Keratinocyte (primary cell): ENCODE results near the gene RELL2. TPM values are rescaled to one million over a fixed set of nuclear protein-coding genes. Genes with fewer than 3 reads are reported as not detected.
A peak's percentile ranks its signal among the peaks of the same experiment; 100 is the strongest.

Experiments
- DNase-seq: peaks from one replicate; pipeline ENCODE4 v3.0.0-alpha.2; 2011; ENCODE audit warnings: low read depth, missing footprints, low spot score
- FAIRE-seq: peaks from 2 replicates; lab custom pipeline; 2011; peaks lifted over from hg19 to GRCh38; lab: Jason Lieb, UNC
- H2AFZ ChIP-seq: 2 replicates; pipeline ENCODE4 v1.6.0; 2012; ENCODE audit warnings: low read length, control low read depth, inconsistent platforms; ENCODE audit not compliant: control insufficient read depth
- H3K27ac ChIP-seq: 2 replicates; pipeline ENCODE4 v1.5.1; 2011; ENCODE audit warnings: low read length; ENCODE audit not compliant: control insufficient read depth, insufficient read depth
- H3K27me3 ChIP-seq: 3 replicates; pipeline ENCODE4 v1.6.0; 2011; ENCODE audit warnings: low read length; ENCODE audit not compliant: control insufficient read depth, insufficient read depth; ENCODE audit errors: extremely low read depth
- H3K36me3 ChIP-seq, 2 experiments: 2 replicates in 1 of 2; 3 replicates in 1 of 2; pipeline ENCODE4 v1.5.1; 2011; ENCODE audit warnings: low read length in 2 of 2, mild to moderate bottlenecking in 1 of 2; ENCODE audit not compliant: control insufficient read depth in 2 of 2, insufficient read depth in 2 of 2; ENCODE audit errors: extremely low read depth in 1 of 2
- H3K4me1 ChIP-seq: 3 replicates; pipeline ENCODE4 v1.5.1; 2011; ENCODE audit warnings: low read length; ENCODE audit not compliant: control insufficient read depth, insufficient read depth; ENCODE audit errors: extremely low read depth
- H3K4me2 ChIP-seq: 3 replicates; pipeline ENCODE4 v1.6.0; 2011; ENCODE audit warnings: low read depth, low read length; ENCODE audit not compliant: control insufficient read depth, insufficient read depth; ENCODE audit errors: extremely low read depth
- H3K4me3 ChIP-seq, 3 experiments: fragments of 200-600 bp in 1 of 3; sonication (generic) in 1 of 3; 2 replicates in 2 of 3; 3 replicates in 1 of 3; pipeline ENCODE4 v1.5.1; 2011 to 2016; ENCODE audit warnings: low read length in 3 of 3, mild to moderate bottlenecking in 3 of 3, control low read depth in 2 of 3, inconsistent platforms in 1 of 3, low read depth in 1 of 3, mixed read lengths in 1 of 3, mixed run types in 1 of 3, moderate library complexity in 1 of 3; ENCODE audit not compliant: control insufficient read depth in 2 of 3, insufficient read depth in 2 of 3; ENCODE audit errors: extremely low read depth in 1 of 3
- H3K79me2 ChIP-seq: 2 replicates; pipeline ENCODE4 v1.6.0; 2012; ENCODE audit warnings: low read length; ENCODE audit not compliant: control insufficient read depth, insufficient read depth
- H3K9ac ChIP-seq: 3 replicates; pipeline ENCODE4 v1.6.0; 2011; ENCODE audit warnings: low read length; ENCODE audit not compliant: control insufficient read depth, insufficient read depth; ENCODE audit errors: extremely low read depth
- H3K9me1 ChIP-seq: 3 replicates; pipeline ENCODE4 v1.6.0; 2011; ENCODE audit warnings: low read length; ENCODE audit not compliant: control insufficient read depth, insufficient read depth; ENCODE audit errors: extremely low read depth
- H3K9me3 ChIP-seq: 2 replicates; pipeline ENCODE4 v1.5.1; 2012; ENCODE audit warnings: low read depth, low read length; ENCODE audit not compliant: control insufficient read depth
- H4K20me1 ChIP-seq: 3 replicates; pipeline ENCODE4 v1.6.0; 2011; ENCODE audit warnings: low read length; ENCODE audit not compliant: control insufficient read depth, insufficient read depth; ENCODE audit errors: extremely low read depth
- EZH2 ChIP-seq: IDR thresholded peaks from one replicate; pipeline ENCODE4 v1.6.1; 2012; ENCODE audit warnings: inconsistent platforms, mild to moderate bottlenecking, low read length, moderate library complexity
- dilution Hi-C: fragments of 300-500 bp; cut with MboI; formaldehyde crosslinking; loops from one replicate; pipeline ENCODE4 v1.7.0; 2020; ENCODE audit warnings: low sequenced_read_pairs; ENCODE audit not compliant: extremely low pct_ligation_motif_present
- polyA plus RNA-seq, 5 experiments: library from polyadenylated mRNA; depleted of rRNA in 3 of 5; stranded (reverse) in 3 of 5; stranded (forward) in 1 of 5; unstranded in 1 of 5; fragments of >200 nt; gene quantifications; 1 replicate in 1 of 5; 2 replicates in 3 of 5; 3 replicates in 1 of 5; pipeline versions ENCODE4 v1.2.1 to v1.2.3, GENCODE V29; 2011 to 2012; ENCODE audit warnings: missing spikeins in 2 of 5, low read depth in 1 of 5, low replicate concordance in 1 of 5
- TF ChIP-seq, protein P1 (sequence below), 3 experiments: IDR thresholded peaks in 1 of 3; conservative IDR thresholded peaks in 1 of 3; optimal IDR thresholded peaks in 1 of 3; 2 replicates in 2 of 3; 3 replicates in 1 of 3; pipeline versions ENCODE3 to v1.5.1; 2011; ENCODE audit warnings: low read length in 3 of 3, mild to moderate bottlenecking in 3 of 3, moderate library complexity in 2 of 3, control low read depth in 1 of 3, inconsistent platforms in 1 of 3; ENCODE audit not compliant: insufficient read depth in 2 of 3; ENCODE audit errors: extremely low read depth in 1 of 3

Gene RELL2
- polyA plus RNA-seq, 1 donor (not counting 4 experiments of a cell fraction or from before 2014, with no cell fraction given) = 8.9 TPM

DNA sequence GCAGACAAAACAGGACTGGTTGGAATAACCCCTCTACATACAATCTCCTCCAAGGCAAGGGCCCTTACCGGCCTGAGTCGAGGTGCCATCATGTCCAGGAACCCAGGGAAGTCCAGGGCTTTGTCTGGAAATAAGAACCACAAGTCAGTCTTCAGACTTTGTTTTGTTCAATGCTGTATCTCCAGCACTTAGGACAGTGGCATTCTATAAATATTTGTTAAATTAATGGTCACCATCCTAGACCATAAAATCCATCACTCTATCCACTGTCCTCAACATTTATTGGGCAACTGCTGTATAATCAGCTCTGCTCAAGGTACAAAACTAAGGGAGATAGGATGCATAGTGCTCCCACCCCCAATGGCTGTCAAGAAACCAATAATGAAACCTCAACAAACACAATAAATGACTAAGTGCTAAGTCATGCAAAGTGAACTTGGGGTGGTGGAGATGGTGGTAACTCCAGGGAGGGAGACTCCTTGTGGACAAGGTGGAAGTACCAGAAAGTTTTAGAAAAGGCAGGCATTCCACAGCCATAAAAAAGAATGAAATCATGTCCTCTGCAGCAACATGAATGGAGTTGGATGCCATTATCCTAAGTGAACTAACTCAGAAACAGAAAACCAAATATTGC lies 5.0 kb downstream of the RELL2 start:
- dilution Hi-C loops = no loop called here
- H3K79me2 ChIP-seq = no peaks in the 10 kb centered on the region
- peaks cover 15% of the 10 kb centered on the region for H3K4me1 ChIP-seq
- DNase-seq = no peak
- no peak overlapping the region for H3K4me2 ChIP-seq
- H3K9me1 ChIP-seq = peaks cover 2% of the 10 kb centered on the region
- H3K9ac ChIP-seq = no peak overlapping the region
- no peak overlapping the region for H2AFZ ChIP-seq
- no peaks in the 10 kb centered on the region for H3K27me3 ChIP-seq
- H3K27ac ChIP-seq = no peak overlapping the region
- FAIRE-seq = peak; percentile 94
- peaks cover 3% of the 10 kb centered on the region for H4K20me1 ChIP-seq
- H3K36me3 ChIP-seq = peaks cover 5 to 8% of the 10 kb centered on the region in 2 experiments
- H3K4me3 ChIP-seq = no peak overlapping the region
- no peaks in the 10 kb centered on the region for H3K9me3 ChIP-seq
- TF ChIP-seq, protein P1, sequence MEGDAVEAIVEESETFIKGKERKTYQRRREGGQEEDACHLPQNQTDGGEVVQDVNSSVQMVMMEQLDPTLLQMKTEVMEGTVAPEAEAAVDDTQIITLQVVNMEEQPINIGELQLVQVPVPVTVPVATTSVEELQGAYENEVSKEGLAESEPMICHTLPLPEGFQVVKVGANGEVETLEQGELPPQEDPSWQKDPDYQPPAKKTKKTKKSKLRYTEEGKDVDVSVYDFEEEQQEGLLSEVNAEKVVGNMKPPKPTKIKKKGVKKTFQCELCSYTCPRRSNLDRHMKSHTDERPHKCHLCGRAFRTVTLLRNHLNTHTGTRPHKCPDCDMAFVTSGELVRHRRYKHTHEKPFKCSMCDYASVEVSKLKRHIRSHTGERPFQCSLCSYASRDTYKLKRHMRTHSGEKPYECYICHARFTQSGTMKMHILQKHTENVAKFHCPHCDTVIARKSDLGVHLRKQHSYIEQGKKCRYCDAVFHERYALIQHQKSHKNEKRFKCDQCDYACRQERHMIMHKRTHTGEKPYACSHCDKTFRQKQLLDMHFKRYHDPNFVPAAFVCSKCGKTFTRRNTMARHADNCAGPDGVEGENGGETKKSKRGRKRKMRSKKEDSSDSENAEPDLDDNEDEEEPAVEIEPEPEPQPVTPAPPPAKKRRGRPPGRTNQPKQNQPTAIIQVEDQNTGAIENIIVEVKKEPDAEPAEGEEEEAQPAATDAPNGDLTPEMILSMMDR (optimal IDR thresholded peaks at IDR 0.05 in 1 of 3, IDR thresholded peaks at IDR 0.05 in 1 of 3, conservative IDR thresholded peaks at IDR 0.05 in 1 of 3; ENCODE audit: extremely low read depth in 1 of 3, insufficient read depth in 2 of 3, low read length in 3 of 3) = peak; percentile 35 to 65 (median 60)
- TF ChIP-seq EZH2 = no peak

DNA sequence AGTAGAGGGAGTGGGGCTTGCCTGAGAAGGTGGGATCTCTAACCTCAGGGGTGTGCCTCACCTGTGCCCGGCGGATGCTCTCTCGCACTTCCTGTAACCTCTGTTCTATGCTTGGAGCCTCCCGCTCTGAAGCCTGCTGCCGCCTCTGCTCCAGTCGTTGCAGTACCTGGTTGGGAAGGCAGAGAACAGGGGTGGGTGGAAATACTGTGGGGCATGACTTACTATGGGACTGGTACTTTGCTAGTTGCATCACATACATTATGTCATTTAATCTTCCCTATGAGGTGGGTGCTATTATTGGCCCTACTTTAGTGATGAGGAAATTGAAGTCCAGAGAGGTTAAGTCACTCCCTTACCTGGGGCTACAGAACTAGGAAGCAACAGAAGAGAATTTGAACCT lies 9.2 kb downstream of the RELL2 start:
- Histone ChIP-seq H4K20me1 (peaks cover 3% of the 10 kb centered on the region), H3K27me3 (no peaks in the 10 kb centered on the region), H3K79me2 (no peaks in the 10 kb centered on the region), H3K9ac (no peak overlapping the region), H2AFZ (no peak overlapping the region), H3K4me3 (no peak overlapping the region), H3K27ac (no peak overlapping the region), H3K4me1 (peaks cover 16% of the 10 kb centered on the region), H3K4me2 (no peak overlapping the region), H3K9me1 (peaks cover 2% of the 10 kb centered on the region), H3K36me3 (peaks cover 4 to 8% of the 10 kb centered on the region in 2 experiments), H3K9me3 (no peaks in the 10 kb centered on the region)
- no peak for FAIRE-seq
- no peak for DNase-seq
- dilution Hi-C loops = no loop called here
- TF ChIP-seq, protein P1 (optimal IDR thresholded peaks at IDR 0.05 in 1 of 3, IDR thresholded peaks at IDR 0.05 in 1 of 3, conservative IDR thresholded peaks at IDR 0.05 in 1 of 3; ENCODE audit: extremely low read depth in 1 of 3, insufficient read depth in 2 of 3, low read length in 3 of 3) = no peak
- no peak for TF ChIP-seq EZH2
